Large intestine (tissue), 3 donors: Measurements from ENCODE around the gene LRMDA. TPM values are rescaled to one million over a fixed set of nuclear protein-coding genes. Genes with fewer than 3 reads are reported as not detected.

Experiments used
- DNase-seq, 2 donors: peaks; one replicate each; pipeline versions ENCODE4 v3.0.0 to v3.0.0-alpha.2; 2013
- H3K27ac ChIP-seq: one replicate; pipeline ENCODE4 v1.5.1; 2013; ENCODE audit warnings: low read length
- H3K27me3 ChIP-seq: 2 replicates; pipeline ENCODE4 v1.6.1; 2013; ENCODE audit warnings: low read length; ENCODE audit not compliant: control insufficient read depth, insufficient read depth
- H3K36me3 ChIP-seq: 2 replicates; pipeline ENCODE4 v1.6.1; 2013; ENCODE audit warnings: low read length; ENCODE audit not compliant: control insufficient read depth, insufficient read depth
- H3K4me1 ChIP-seq: one replicate; pipeline ENCODE4 v1.6.1; 2013; ENCODE audit warnings: low read length; ENCODE audit not compliant: control insufficient read depth, insufficient read depth
- H3K4me3 ChIP-seq: one replicate; pipeline ENCODE4 v1.5.1; 2013; ENCODE audit warnings: low read length
- H3K9me3 ChIP-seq: one replicate; pipeline ENCODE4 v1.6.1; 2013; ENCODE audit warnings: mild to moderate bottlenecking, low read depth, low read length, moderate library complexity; ENCODE audit not compliant: control insufficient read depth
- WGBS: methylation state at CpG from one replicate; pipeline ENCODE4 v1.1.5; 2013; ENCODE audit warnings: low lambda C conversion rate; ENCODE audit not compliant: insufficient coverage; 5-methylcytosine and 5-hydroxymethylcytosine counted together
- polyA plus RNA-seq: library from polyadenylated mRNA; unstranded; fragments of 120-200 nt; gene quantifications from one replicate; pipeline ENCODE4 v1.2.1, GENCODE V29; 2013

Gene LRMDA
- polyA plus RNA-seq, 1 donor: 5.3 TPM

- no peak for DNase-seq
- no peak overlapping the region for H3K27ac ChIP-seq
- WGBS: no CpG with 5 or more reads among the region's 2 CpGs
Observed at GRCh38 chr10:76192151-76192550, 760.7 kb downstream of the LRMDA start.

GRCh38 chr10:76192694-76193320 is 761.4 kb downstream of the LRMDA start:
- WGBS: 71% methylated on average over 2 of the region's 7 CpGs
- Histone ChIP-seq H3K9me3 (no peaks in the 10 kb centered on the region), H3K4me3 (no peak overlapping the region), H3K4me1 (no peaks in the 10 kb centered on the region), H3K27ac (no peak overlapping the region), H3K27me3 (no peaks in the 10 kb centered on the region), H3K36me3 (no peaks in the 10 kb centered on the region)
- DNase-seq: no peak

More at GRCh38 chr10:76192151-76192550, 760.7 kb downstream of the LRMDA start:
- Histone ChIP-seq H3K36me3 (no peaks in the 10 kb centered on the region), H3K4me1 (no peaks in the 10 kb centered on the region), H3K9me3 (no peaks in the 10 kb centered on the region), H3K27me3 (no peaks in the 10 kb centered on the region), H3K4me3 (no peak overlapping the region)

GRCh38 chr10:76195654-76196390 is 764.4 kb downstream of the LRMDA start:
- Histone ChIP-seq H3K27ac (no peak overlapping the region), H3K4me1 (no peaks in the 10 kb centered on the region), H3K9me3 (no peaks in the 10 kb centered on the region), H3K36me3 (no peaks in the 10 kb centered on the region), H3K4me3 (no peak overlapping the region), H3K27me3 (no peaks in the 10 kb centered on the region)
- WGBS: no CpG with 5 or more reads among the region's 3 CpGs
- DNase-seq: no peak

DNA sequence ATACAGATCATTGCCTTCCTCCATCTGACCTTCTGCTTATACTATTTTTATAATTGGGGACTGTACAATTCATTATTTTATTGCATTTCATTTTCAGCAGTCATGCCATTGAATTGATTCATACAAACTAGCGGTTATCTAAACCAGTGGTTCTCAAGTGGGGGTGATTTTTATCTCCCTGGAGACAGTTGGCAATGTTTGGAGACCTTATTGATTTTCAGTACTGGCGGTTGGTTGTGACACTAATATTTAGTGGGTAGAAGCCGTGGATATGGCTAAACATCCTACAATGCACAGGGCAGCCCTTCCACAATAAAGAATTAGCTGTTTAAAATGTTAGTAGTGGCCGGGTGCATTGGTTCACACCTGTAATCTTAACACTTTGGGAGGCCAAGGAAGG is 765.9 kb downstream of the LRMDA start:
- Histone ChIP-seq H3K4me3 (no peak overlapping the region), H3K36me3 (no peaks in the 10 kb centered on the region), H3K9me3 (no peaks in the 10 kb centered on the region), H3K27me3 (no peaks in the 10 kb centered on the region), H3K4me1 (no peaks in the 10 kb centered on the region), H3K27ac (no peak overlapping the region)
- no CpG with 5 or more reads among the region's 4 CpGs for WGBS
- DNase-seq: no peak

DNA sequence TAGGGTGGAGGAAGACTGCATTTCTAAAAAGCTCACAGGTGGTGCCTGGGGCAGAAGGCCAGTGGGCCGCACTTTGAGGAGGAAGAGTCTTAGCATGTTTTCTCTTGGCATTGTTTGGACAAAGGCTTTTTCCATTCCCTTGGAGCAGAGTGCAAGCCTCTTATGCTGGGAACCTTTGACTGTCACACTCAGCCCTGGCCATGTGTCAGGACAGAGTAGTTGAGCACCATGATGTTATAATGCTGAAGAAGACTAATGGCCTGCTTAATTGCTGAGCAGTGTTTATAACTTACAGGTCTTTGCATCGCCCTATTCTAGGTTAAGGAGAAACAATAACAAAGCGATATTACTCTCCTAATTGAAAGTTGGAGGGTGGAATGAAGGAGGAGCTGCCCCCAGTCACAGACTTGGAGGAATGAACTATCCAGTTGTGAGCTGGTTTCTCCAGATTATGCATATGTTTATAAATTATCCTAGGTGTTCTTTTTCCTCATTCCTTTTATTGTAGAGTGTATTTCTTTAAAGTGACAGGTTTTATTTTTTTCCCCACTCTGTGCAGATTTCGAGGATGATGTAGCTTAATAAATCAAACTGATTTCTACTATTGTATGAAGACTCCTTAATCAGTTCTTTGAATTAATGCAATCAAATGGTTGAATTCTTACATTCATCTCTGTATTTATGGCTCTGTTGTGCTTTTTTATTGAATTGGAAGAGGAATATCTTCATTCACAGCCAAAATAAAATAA is 767.0 kb downstream of the LRMDA start:
- Histone ChIP-seq H3K9me3 (no peaks in the 10 kb centered on the region), H3K4me3 (no peak overlapping the region), H3K27me3 (no peaks in the 10 kb centered on the region), H3K36me3 (no peaks in the 10 kb centered on the region), H3K27ac (no peak overlapping the region), H3K4me1 (no peaks in the 10 kb centered on the region)
- no peak for DNase-seq
- WGBS: no CpG with 5 or more reads among the region's 4 CpGs

DNA sequence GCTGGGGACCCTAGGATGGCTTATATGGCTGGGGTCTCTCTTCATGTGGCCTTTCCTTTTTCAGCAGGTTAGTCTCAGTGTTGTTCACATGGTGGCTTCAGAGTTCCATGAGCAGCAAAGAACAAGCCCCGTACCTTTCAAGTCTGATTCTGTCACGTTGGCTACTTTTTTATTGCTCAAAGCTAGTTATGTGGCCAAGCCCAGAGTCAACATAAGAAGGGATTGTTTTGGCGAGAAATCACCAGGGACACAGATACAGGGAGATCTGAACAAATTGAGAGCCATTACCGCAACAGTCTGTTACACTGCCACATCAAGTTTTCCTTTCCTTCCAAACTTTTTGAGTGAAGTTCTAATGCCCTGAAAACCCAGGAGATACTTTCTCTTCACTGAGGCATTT is 770.5 kb downstream of the LRMDA start:
- no CpG with 5 or more reads among the region's 4 CpGs for WGBS
- H3K27ac ChIP-seq: no peak overlapping the region

GRCh38 chr10:76202777-76203176 is 771.4 kb downstream of the LRMDA start:
- Histone ChIP-seq H3K36me3 (no peaks in the 10 kb centered on the region), H3K4me1 (no peaks in the 10 kb centered on the region), H3K9me3 (no peaks in the 10 kb centered on the region), H3K4me3 (no peak overlapping the region), H3K27me3 (no peaks in the 10 kb centered on the region), H3K27ac (no peak overlapping the region)
- WGBS: no CpG with 5 or more reads among the region's 1 CpG
- DNase-seq: no peak

More for the DNA sequence above, 770.5 kb downstream of the LRMDA start:
- H3K36me3 ChIP-seq: no peaks in the 10 kb centered on the region
- no peak for DNase-seq
- H3K9me3 ChIP-seq: no peaks in the 10 kb centered on the region
- H3K27me3 ChIP-seq: no peaks in the 10 kb centered on the region
- H3K4me3 ChIP-seq: no peak overlapping the region
- H3K4me1 ChIP-seq: no peaks in the 10 kb centered on the region

DNA sequence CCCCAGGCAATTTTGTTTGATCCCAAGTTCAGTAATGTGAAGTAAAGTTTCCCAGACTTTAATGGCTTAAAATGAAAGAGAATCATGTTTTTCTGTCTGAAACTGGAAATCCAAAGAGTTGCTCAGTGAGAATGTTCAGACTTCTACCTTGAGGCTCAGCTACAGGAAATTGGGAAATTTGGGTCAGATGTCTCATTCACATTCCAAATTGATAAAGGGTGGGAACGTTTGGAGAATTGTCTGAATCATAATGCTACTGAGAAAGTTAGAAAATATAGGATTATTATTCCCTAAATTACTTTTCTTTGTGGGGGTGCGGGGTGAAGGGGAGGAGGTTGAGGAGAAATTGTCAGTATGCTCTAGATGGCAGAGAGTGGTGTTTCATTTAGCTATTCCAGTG is 773.9 kb downstream of the LRMDA start:
- H3K9me3 ChIP-seq: no peaks in the 10 kb centered on the region
- no peak overlapping the region for H3K27ac ChIP-seq
- DNase-seq: no peak
- H3K4me3 ChIP-seq: no peak overlapping the region
- H3K36me3 ChIP-seq: no peaks in the 10 kb centered on the region
- H3K27me3 ChIP-seq: no peaks in the 10 kb centered on the region
- no peaks in the 10 kb centered on the region for H3K4me1 ChIP-seq
- no CpG with 5 or more reads among the region's 2 CpGs for WGBS

GRCh38 chr10:76206797-76207352 is 775.5 kb downstream of the LRMDA start:
- Histone ChIP-seq H3K36me3 (no peaks in the 10 kb centered on the region), H3K9me3 (no peaks in the 10 kb centered on the region), H3K4me1 (no peaks in the 10 kb centered on the region), H3K27me3 (no peaks in the 10 kb centered on the region), H3K4me3 (no peak overlapping the region), H3K27ac (no peak overlapping the region)
- DNase-seq: no peak
- WGBS: no CpG with 5 or more reads among the region's 8 CpGs

- H3K36me3 ChIP-seq: no peaks in the 10 kb centered on the region
- no peak overlapping the region for H3K4me3 ChIP-seq
- H3K27ac ChIP-seq: no peak overlapping the region
- no CpG with 5 or more reads among the region's 5 CpGs for WGBS
- H3K27me3 ChIP-seq: no peaks in the 10 kb centered on the region
- H3K4me1 ChIP-seq: no peaks in the 10 kb centered on the region
- no peak for DNase-seq
- no peaks in the 10 kb centered on the region for H3K9me3 ChIP-seq
Observed at GRCh38 chr10:76209135-76209534, 777.7 kb downstream of the LRMDA start.
